DOHH2 (cell line): ENCODE results near the gene LKAAEAR1.

Experiments
- H3F3A ChIP-seq: fragments of 200-600 bp; sonication (generic), shearing (Covaris generic); 2 replicates; pipeline ENCODE4 v1.6.0; 2016; ENCODE audit warnings: antibody characterized with exemption, mild to moderate bottlenecking; ENCODE audit not compliant: control insufficient read depth, insufficient read depth
- H3K27ac ChIP-seq: fragments of 200-600 bp; sonication (generic); 2 replicates; pipeline ENCODE4 v1.5.1; 2014; ENCODE audit warnings: low read depth, mild to moderate bottlenecking, low read length, moderate library complexity
- H3K27me3 ChIP-seq: fragments of 200-600 bp; sonication (generic); 2 replicates; pipeline ENCODE4 v1.6.1; 2014; ENCODE audit warnings: mild to moderate bottlenecking, low read length, mixed read lengths; ENCODE audit not compliant: control insufficient read depth
- H3K36me3 ChIP-seq: fragments of 200-600 bp; sonication (generic); 2 replicates; pipeline ENCODE4 v1.6.1; 2014; ENCODE audit warnings: mild to moderate bottlenecking, low read length, moderate library complexity, mixed read lengths; ENCODE audit not compliant: control insufficient read depth
- H3K4me1 ChIP-seq: fragments of 200-600 bp; sonication (generic); 2 replicates; pipeline ENCODE4 v1.6.1; 2014; ENCODE audit warnings: mild to moderate bottlenecking, low read length, mixed read lengths; ENCODE audit not compliant: control insufficient read depth
- H3K4me2 ChIP-seq: fragments of 200-600 bp; sonication (generic); 2 replicates; pipeline ENCODE4 v1.6.0; 2014; ENCODE audit warnings: mild to moderate bottlenecking, low read length, moderate library complexity
- H3K4me3 ChIP-seq: fragments of 200-600 bp; sonication (generic); 2 replicates; pipeline ENCODE4 v1.5.1; 2014; ENCODE audit warnings: mild to moderate bottlenecking, low read length, mixed read lengths
- H3K79me2 ChIP-seq: fragments of 200-600 bp; sonication (generic); 2 replicates; pipeline ENCODE4 v1.6.1; 2014; ENCODE audit warnings: mild to moderate bottlenecking, low read length, mixed read lengths; ENCODE audit not compliant: control insufficient read depth
- H3K9me2 ChIP-seq: fragments of 200-600 bp; sonication (generic); replicated peaks from 2 replicates; pipeline ENCODE4 v1.6.1; 2014; ENCODE audit warnings: mild to moderate bottlenecking, low read length, mixed read lengths; ENCODE audit not compliant: control insufficient read depth
- H3K9me3 ChIP-seq: fragments of 200-600 bp; sonication (generic); 2 replicates; pipeline ENCODE4 v1.6.1; 2014; ENCODE audit warnings: antibody characterized with exemption, low read length, mixed read lengths; ENCODE audit not compliant: control insufficient read depth, insufficient read depth
- H4K20me1 ChIP-seq: fragments of 200-600 bp; sonication (generic); 2 replicates; pipeline ENCODE4 v1.6.0; 2014; ENCODE audit warnings: low read depth, mild to moderate bottlenecking, antibody characterized with exemption, low read length, moderate library complexity; ENCODE audit not compliant: control insufficient read depth, insufficient read depth
- CTCF ChIP-seq: fragments of 200-600 bp; sonication (generic); IDR thresholded peaks from one replicate; pipeline ENCODE4 v1.5.1; 2014; ENCODE audit warnings: antibody characterized with exemption, mild to moderate bottlenecking, low read depth, low read length; ENCODE audit not compliant: poor library complexity, severe bottlenecking
- EZH2phosphoT487 ChIP-seq: fragments of 200-600 bp; sonication (generic); IDR thresholded peaks from 2 replicates; pipeline ENCODE4 v1.6.1; 2017; ENCODE audit warnings: borderline replicate concordance, mild to moderate bottlenecking, antibody characterized with exemption, low read length, moderate library complexity, mixed read lengths

Gene LKAAEAR1

GRCh38 chr20:64067733-64068307 lies 16.4 kb downstream of the LKAAEAR1 start:
- Histone ChIP-seq H3F3A (peaks cover 4% of the 10 kb centered on the region; the same call in 1 of the 2 replicates), H3K79me2 (peaks cover 13% of the 10 kb centered on the region), H3K9me3 (no peaks in the 10 kb centered on the region), H3K4me3 (no peak overlapping the region), H3K9me2 (no peaks in the 10 kb centered on the region), H3K4me1 (peaks cover 67% of the 10 kb centered on the region), H3K36me3 (peaks cover 15% of the 10 kb centered on the region), H3K27ac (no peak overlapping the region), H3K27me3 (no peaks in the 10 kb centered on the region), H4K20me1 (no peaks in the 10 kb centered on the region), H3K4me2 (no peak overlapping the region)
- no peak for TF ChIP-seq CTCF
- TF ChIP-seq EZH2phosphoT487 = no peak

GRCh38 chr20:64067005-64067632 lies 17.1 kb downstream of the LKAAEAR1 start:
- H3K9me3 ChIP-seq = no peaks in the 10 kb centered on the region
- peaks cover 66% of the 10 kb centered on the region for H3K4me1 ChIP-seq
- H3K27ac ChIP-seq = no peak overlapping the region
- peaks cover 13% of the 10 kb centered on the region for H3K79me2 ChIP-seq
- peaks cover 2% of the 10 kb centered on the region; the same call in 1 of the 2 replicates for H3F3A ChIP-seq
- no peaks in the 10 kb centered on the region for H4K20me1 ChIP-seq
- TF ChIP-seq EZH2phosphoT487 (no peak), CTCF (no peak)
- no peak overlapping the region for H3K4me2 ChIP-seq
- H3K9me2 ChIP-seq = no peaks in the 10 kb centered on the region
- H3K4me3 ChIP-seq = no peak overlapping the region
- H3K36me3 ChIP-seq = peaks cover 8% of the 10 kb centered on the region
- H3K27me3 ChIP-seq = no peaks in the 10 kb centered on the region

GRCh38 chr20:64065974-64066343 lies 18.2 kb downstream of the LKAAEAR1 start:
- peaks cover 2% of the 10 kb centered on the region; the same call in 1 of the 2 replicates for H3F3A ChIP-seq
- peak overlapping the region; percentile 19 for H3K4me3 ChIP-seq
- peak overlapping the region; percentile 76 for H3K4me2 ChIP-seq
- peaks cover 13% of the 10 kb centered on the region for H3K79me2 ChIP-seq
- H3K4me1 ChIP-seq = peaks cover 56% of the 10 kb centered on the region
- H3K27ac ChIP-seq = peak overlapping the region; percentile 42; the same call in 1 of the 2 replicates
- TF ChIP-seq CTCF (no peak), EZH2phosphoT487 (no peak)
- no peaks in the 10 kb centered on the region for H3K27me3 ChIP-seq
- H4K20me1 ChIP-seq = no peaks in the 10 kb centered on the region
- no peaks in the 10 kb centered on the region for H3K9me3 ChIP-seq
- peaks cover 3% of the 10 kb centered on the region; the same call in 1 of the 2 replicates for H3K36me3 ChIP-seq
- H3K9me2 ChIP-seq = no peaks in the 10 kb centered on the region
